PC-9 (cell line): ENCODE results near the gene C5orf46.

ENCODE experiments used
- EZH2 ChIP-seq: fragments of 200-600 bp; sonication (generic); IDR thresholded peaks from 2 replicates; pipeline ENCODE4 v1.8.0; 2017; ENCODE audit warnings: antibody characterized with exemption, low read depth
- TF ChIP-seq, protein P1 (sequence below): fragments of 200-600 bp; sonication (generic); conservative IDR thresholded peaks from 2 replicates; pipeline ENCODE4 v1.6.1; 2017; ENCODE audit warnings: mixed run types, antibody characterized with exemption, mild to moderate bottlenecking, moderate library complexity

DNA sequence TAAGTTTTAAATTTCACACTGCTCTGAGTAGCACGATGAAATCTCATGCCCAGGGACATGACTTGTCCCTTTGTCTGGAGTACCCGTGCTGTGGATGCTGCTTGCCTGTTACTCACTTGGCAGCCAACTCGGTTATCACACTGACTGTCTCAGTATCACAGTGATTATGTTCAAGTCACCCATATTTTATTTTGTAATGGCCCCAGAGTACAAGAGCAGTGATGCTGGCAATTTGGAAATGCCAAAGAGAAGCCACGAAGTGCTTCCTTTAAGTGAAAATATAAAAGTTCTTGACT, 50.6 kb downstream of the C5orf46 start:
- TF ChIP-seq, protein P1, sequence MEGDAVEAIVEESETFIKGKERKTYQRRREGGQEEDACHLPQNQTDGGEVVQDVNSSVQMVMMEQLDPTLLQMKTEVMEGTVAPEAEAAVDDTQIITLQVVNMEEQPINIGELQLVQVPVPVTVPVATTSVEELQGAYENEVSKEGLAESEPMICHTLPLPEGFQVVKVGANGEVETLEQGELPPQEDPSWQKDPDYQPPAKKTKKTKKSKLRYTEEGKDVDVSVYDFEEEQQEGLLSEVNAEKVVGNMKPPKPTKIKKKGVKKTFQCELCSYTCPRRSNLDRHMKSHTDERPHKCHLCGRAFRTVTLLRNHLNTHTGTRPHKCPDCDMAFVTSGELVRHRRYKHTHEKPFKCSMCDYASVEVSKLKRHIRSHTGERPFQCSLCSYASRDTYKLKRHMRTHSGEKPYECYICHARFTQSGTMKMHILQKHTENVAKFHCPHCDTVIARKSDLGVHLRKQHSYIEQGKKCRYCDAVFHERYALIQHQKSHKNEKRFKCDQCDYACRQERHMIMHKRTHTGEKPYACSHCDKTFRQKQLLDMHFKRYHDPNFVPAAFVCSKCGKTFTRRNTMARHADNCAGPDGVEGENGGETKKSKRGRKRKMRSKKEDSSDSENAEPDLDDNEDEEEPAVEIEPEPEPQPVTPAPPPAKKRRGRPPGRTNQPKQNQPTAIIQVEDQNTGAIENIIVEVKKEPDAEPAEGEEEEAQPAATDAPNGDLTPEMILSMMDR, result no peak
- no peak for TF ChIP-seq EZH2
